ENCODE results near the gene NFU1. TPM values are rescaled to one million over a fixed set of nuclear protein-coding genes. Genes with fewer than 3 reads are reported as not detected.
"Not testable (repeated sequence)": the region's sequence is repeated elsewhere in the genome, so short reads cannot be mapped to it uniquely, and the experiment has no call there.

Gene NFU1
- total RNA-seq, 1 experiment from 2014 or later, result 38.2 TPM

DNA sequence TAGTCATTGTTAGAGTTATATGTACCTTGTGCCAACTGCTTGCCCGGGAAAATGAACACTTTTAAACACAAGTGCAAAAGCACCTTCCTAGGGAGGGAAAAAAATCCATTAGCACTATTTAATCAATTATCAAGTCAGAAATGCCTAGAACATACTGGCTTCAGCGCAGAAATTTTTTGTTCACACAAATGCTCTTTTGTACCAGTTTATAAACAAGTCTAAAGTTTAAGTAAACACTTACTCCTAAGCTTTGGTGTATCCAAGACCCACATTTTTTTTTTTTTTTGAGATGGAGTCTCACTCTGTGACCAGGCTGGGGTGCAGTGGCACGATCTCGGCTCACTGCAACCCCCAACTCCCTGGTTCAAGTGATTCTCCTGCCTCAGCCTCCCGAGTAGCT is 80.8 kb downstream of the NFU1 start:
- H4K20me1 ChIP-seq (ENCODE audit: insufficient read depth), result no peaks in the 10 kb centered on the region

DNA sequence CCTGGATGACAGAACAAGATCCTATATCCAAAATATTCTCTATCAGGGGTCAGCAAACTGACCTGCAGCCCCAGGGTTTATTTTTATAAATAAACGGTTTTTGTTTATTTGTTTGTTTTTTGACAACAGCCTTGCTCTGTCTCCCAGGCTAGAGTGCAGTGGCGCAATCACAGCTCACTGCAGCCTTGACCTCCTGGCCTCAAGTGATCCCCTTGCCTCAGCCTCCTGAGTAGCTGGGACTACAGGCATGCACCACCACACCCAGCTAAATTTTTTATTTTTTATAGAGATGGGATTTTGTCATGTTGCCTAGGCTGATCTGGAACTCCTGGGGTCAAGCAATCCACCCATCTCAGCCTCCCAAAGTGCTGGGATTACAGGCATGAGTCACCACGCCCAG is 82.3 kb downstream of the NFU1 start:
- intact Hi-C loops (cut with micrococcal nuclease); DNase-seq (ENCODE audit: low read depth, low spot score); H3K4me2 ChIP-seq (ENCODE audit: low read length); H3K27me3 ChIP-seq (ENCODE audit: insufficient read depth, low read length); H3K27ac ChIP-seq (ENCODE audit: low read depth, low read length); CTCF ChIA-PET; H3K9me2 ChIP-seq (ENCODE audit: insufficient read depth); H3K9ac ChIP-seq (ENCODE audit: low read length); H3K4me1 ChIP-seq (ENCODE audit: control insufficient read depth in 1 of 2, insufficient read depth in 2 of 2, low read length in 2 of 2); POLR2A ChIA-PET; RAD21 ChIA-PET (ENCODE audit: low non-redundant PET in 1 of 2, low total read pairs in 2 of 2, uncharacterized antibody in 2 of 2, unreplicated experiment in 2 of 2); H3K4me3 ChIP-seq (replicated peaks in 1 of 2; ENCODE audit: low read depth in 1 of 2, low read length in 2 of 2); H4K20me1 ChIP-seq (ENCODE audit: insufficient read depth); BruUV-seq (replicated peaks); ATAC-seq; H2AFZ ChIP-seq (ENCODE audit: low read depth, low read length, poor library complexity, severe bottlenecking); H3K9me3 ChIP-seq (ENCODE audit: control insufficient read depth in 1 of 2, insufficient read depth in 1 of 2, low read depth in 1 of 2, low read length in 2 of 2); H3K79me2 ChIP-seq (ENCODE audit: insufficient read depth, low read length): not testable (repeated sequence)
- peaks cover 13 to 16% of the 10 kb centered on the region in 2 experiments for H3K36me3 ChIP-seq (ENCODE audit: control insufficient read depth in 1 of 2, insufficient read depth in 2 of 2, low read length in 2 of 2)

More for the DNA sequence above, 80.8 kb downstream of the NFU1 start:
- H3K9me3 ChIP-seq (ENCODE audit: control insufficient read depth in 1 of 2, insufficient read depth in 1 of 2, low read depth in 1 of 2, low read length in 2 of 2), result no peaks in the 10 kb centered on the region
- BruUV-seq (replicated peaks), result no TSS peak
- no peak overlapping the region for H2AFZ ChIP-seq (ENCODE audit: low read depth, low read length, poor library complexity, severe bottlenecking)
- ChIA-PET RAD21 (ENCODE audit: low non-redundant PET in 1 of 2, low total read pairs in 2 of 2, uncharacterized antibody in 2 of 2, unreplicated experiment in 2 of 2) (no interaction called here), CTCF (no interaction called here), POLR2A (no interaction called here)
- no peaks in the 10 kb centered on the region for H3K4me1 ChIP-seq (ENCODE audit: control insufficient read depth in 1 of 2, insufficient read depth in 2 of 2, low read length in 2 of 2)
- H3K27ac ChIP-seq (ENCODE audit: low read depth, low read length), result no peak overlapping the region
- no peak overlapping the region for H3K4me3 ChIP-seq (replicated peaks in 1 of 2; ENCODE audit: low read depth in 1 of 2, low read length in 2 of 2)
- ATAC-seq, result no peak
- TF ChIP-seq RAD21 (IDR thresholded peaks at IDR 0.05; ENCODE audit: low read depth), result no peak
- no peak for TF ChIP-seq SIN3A (IDR thresholded peaks at IDR 0.05; ENCODE audit: low read depth)
- TF ChIP-seq, protein P1, sequence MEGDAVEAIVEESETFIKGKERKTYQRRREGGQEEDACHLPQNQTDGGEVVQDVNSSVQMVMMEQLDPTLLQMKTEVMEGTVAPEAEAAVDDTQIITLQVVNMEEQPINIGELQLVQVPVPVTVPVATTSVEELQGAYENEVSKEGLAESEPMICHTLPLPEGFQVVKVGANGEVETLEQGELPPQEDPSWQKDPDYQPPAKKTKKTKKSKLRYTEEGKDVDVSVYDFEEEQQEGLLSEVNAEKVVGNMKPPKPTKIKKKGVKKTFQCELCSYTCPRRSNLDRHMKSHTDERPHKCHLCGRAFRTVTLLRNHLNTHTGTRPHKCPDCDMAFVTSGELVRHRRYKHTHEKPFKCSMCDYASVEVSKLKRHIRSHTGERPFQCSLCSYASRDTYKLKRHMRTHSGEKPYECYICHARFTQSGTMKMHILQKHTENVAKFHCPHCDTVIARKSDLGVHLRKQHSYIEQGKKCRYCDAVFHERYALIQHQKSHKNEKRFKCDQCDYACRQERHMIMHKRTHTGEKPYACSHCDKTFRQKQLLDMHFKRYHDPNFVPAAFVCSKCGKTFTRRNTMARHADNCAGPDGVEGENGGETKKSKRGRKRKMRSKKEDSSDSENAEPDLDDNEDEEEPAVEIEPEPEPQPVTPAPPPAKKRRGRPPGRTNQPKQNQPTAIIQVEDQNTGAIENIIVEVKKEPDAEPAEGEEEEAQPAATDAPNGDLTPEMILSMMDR (IDR thresholded peaks at IDR 0.05 in 2 of 3, conservative IDR thresholded peaks at IDR 0.05 in 1 of 3; ENCODE audit: borderline replicate concordance in 1 of 3, insufficient read depth in 1 of 3, low read depth in 2 of 3, low read length in 2 of 3), result no peak
- no peak for TF ChIP-seq SP1 (IDR thresholded peaks at IDR 0.05; ENCODE audit: low read depth)
- TF ChIP-seq FOSL1 (IDR thresholded peaks at IDR 0.05; ENCODE audit: low read depth), result no peak
- no peak for TF ChIP-seq EZH2phosphoT487 (IDR thresholded peaks at IDR 0.05; ENCODE audit: borderline replicate concordance)
- TF ChIP-seq POLR2A (IDR thresholded peaks at IDR 0.05; ENCODE audit: borderline replicate concordance, extremely low read depth, insufficient read depth, insufficient read length), result no peak
- TF ChIP-seq, protein P2, sequence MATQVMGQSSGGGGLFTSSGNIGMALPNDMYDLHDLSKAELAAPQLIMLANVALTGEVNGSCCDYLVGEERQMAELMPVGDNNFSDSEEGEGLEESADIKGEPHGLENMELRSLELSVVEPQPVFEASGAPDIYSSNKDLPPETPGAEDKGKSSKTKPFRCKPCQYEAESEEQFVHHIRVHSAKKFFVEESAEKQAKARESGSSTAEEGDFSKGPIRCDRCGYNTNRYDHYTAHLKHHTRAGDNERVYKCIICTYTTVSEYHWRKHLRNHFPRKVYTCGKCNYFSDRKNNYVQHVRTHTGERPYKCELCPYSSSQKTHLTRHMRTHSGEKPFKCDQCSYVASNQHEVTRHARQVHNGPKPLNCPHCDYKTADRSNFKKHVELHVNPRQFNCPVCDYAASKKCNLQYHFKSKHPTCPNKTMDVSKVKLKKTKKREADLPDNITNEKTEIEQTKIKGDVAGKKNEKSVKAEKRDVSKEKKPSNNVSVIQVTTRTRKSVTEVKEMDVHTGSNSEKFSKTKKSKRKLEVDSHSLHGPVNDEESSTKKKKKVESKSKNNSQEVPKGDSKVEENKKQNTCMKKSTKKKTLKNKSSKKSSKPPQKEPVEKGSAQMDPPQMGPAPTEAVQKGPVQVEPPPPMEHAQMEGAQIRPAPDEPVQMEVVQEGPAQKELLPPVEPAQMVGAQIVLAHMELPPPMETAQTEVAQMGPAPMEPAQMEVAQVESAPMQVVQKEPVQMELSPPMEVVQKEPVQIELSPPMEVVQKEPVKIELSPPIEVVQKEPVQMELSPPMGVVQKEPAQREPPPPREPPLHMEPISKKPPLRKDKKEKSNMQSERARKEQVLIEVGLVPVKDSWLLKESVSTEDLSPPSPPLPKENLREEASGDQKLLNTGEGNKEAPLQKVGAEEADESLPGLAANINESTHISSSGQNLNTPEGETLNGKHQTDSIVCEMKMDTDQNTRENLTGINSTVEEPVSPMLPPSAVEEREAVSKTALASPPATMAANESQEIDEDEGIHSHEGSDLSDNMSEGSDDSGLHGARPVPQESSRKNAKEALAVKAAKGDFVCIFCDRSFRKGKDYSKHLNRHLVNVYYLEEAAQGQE (IDR thresholded peaks at IDR 0.05; ENCODE audit: low read depth), result no peak
- TF ChIP-seq CBX3 (IDR thresholded peaks at IDR 0.05; ENCODE audit: low read depth), result no peak
- TF ChIP-seq EGR1 (IDR thresholded peaks at IDR 0.05; ENCODE audit: low read depth), result no peak
- no peak for TF ChIP-seq CEBPB (IDR thresholded peaks at IDR 0.05; ENCODE audit: low read depth)
- no peak for TF ChIP-seq ZFX (IDR thresholded peaks at IDR 0.05)
- no peak for TF ChIP-seq YY1 (IDR thresholded peaks at IDR 0.05; ENCODE audit: extremely low read depth, insufficient replicate concordance, low read depth, low read length)
- no peak for TF ChIP-seq EZH2 (IDR thresholded peaks at IDR 0.05)
- TF ChIP-seq, protein P3, sequence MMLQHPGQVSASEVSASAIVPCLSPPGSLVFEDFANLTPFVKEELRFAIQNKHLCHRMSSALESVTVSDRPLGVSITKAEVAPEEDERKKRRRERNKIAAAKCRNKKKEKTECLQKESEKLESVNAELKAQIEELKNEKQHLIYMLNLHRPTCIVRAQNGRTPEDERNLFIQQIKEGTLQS (IDR thresholded peaks at IDR 0.05), result no peak
- TF ChIP-seq ZNF274 (IDR thresholded peaks at IDR 0.05; ENCODE audit: low read depth, low read length), result no peak
- no peak for TF ChIP-seq TCF7L2 (IDR thresholded peaks at IDR 0.05; ENCODE audit: borderline replicate concordance, extremely low read depth, insufficient read depth, insufficient read length)
- TF ChIP-seq, protein P4, sequence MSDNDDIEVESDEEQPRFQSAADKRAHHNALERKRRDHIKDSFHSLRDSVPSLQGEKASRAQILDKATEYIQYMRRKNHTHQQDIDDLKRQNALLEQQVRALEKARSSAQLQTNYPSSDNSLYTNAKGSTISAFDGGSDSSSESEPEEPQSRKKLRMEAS (IDR thresholded peaks at IDR 0.05), result no peak
- no peak for TF ChIP-seq POLR2AphosphoS5 (IDR thresholded peaks at IDR 0.05; ENCODE audit: low read depth, low read length)
- DNase-seq (ENCODE audit: low read depth, low spot score), result no peak
- no peaks in the 10 kb centered on the region for H3K79me2 ChIP-seq (ENCODE audit: insufficient read depth, low read length)
- H3K27me3 ChIP-seq (ENCODE audit: insufficient read depth, low read length), result no peaks in the 10 kb centered on the region
- peaks cover 16 to 19% of the 10 kb centered on the region in 2 experiments for H3K36me3 ChIP-seq (ENCODE audit: control insufficient read depth in 1 of 2, insufficient read depth in 2 of 2, low read length in 2 of 2)
- no peak overlapping the region for H3K9ac ChIP-seq (ENCODE audit: low read length)
- no peaks in the 10 kb centered on the region for H3K9me2 ChIP-seq (ENCODE audit: insufficient read depth)
- intact Hi-C loops (cut with micrococcal nuclease), result no loop called here
- H3K4me2 ChIP-seq (ENCODE audit: low read length), result no peak overlapping the region
